ENCODE results near the gene KLK11. TPM values are rescaled to one million over a fixed set of nuclear protein-coding genes. Genes with fewer than 3 reads are reported as not detected.

KLK11 gene
- total RNA-seq, 1 donor from 2014 or later, result not detected

DNA sequence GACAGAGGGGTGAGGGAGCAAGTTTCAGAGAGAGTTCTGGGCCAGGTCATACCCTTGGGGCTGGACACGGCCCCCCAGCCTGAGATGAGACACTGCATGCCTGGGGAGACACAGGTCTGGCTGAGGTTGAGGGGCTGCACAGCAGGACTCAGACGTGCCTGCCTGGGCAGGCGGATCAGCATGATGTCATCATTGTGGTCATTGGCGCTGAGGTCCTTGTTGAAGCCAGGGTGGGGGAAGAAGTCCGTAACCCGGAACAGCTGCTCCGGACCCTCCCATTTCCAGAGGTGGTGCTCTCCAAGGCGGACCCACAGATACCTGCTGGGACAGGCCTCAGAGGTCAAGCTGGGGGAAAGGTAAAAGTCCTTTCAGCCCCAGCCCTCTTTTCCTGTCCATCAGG is 20.0 kb downstream of the KLK11 start:
- no peaks in the 10 kb centered on the region for H3K9me3 Mint-ChIP-seq
- Histone ChIP-seq H3F3A (ENCODE audit: low read depth) (no peaks in the 10 kb centered on the region), H3K4me1 (peaks cover 9% of the 10 kb centered on the region), H3K27me3 (peaks cover 50% of the 10 kb centered on the region), H3K36me3 (no peaks in the 10 kb centered on the region), H3K79me2 (ENCODE audit: low read depth) (no peaks in the 10 kb centered on the region), H3K9ac (no peak overlapping the region), H3K4me2 (no peak overlapping the region), H3K4me3 (no peak overlapping the region), H2AFZ (replicated peaks) (no peak overlapping the region), H3K9me3 (ENCODE audit: low read depth) (no peaks in the 10 kb centered on the region), H4K20me1 (ENCODE audit: low read depth) (no peaks in the 10 kb centered on the region), H3K27ac (no peak overlapping the region)
- H3K4me1 Mint-ChIP-seq, result peaks cover 10% of the 10 kb centered on the region
- DNase-seq (ENCODE audit: low spot score), result no peak
- H3K27ac Mint-ChIP-seq, result no peak overlapping the region
- H3K36me3 Mint-ChIP-seq, result no peaks in the 10 kb centered on the region
- H3K4me3 Mint-ChIP-seq, result no peak overlapping the region
- peaks cover 19% of the 10 kb centered on the region for H3K27me3 Mint-ChIP-seq (ENCODE audit: insufficient read depth, low read depth)
- TF ChIP-seq EZH2phosphoT487 (IDR thresholded peaks at IDR 0.05), result no peak
- TF ChIP-seq, protein P1, sequence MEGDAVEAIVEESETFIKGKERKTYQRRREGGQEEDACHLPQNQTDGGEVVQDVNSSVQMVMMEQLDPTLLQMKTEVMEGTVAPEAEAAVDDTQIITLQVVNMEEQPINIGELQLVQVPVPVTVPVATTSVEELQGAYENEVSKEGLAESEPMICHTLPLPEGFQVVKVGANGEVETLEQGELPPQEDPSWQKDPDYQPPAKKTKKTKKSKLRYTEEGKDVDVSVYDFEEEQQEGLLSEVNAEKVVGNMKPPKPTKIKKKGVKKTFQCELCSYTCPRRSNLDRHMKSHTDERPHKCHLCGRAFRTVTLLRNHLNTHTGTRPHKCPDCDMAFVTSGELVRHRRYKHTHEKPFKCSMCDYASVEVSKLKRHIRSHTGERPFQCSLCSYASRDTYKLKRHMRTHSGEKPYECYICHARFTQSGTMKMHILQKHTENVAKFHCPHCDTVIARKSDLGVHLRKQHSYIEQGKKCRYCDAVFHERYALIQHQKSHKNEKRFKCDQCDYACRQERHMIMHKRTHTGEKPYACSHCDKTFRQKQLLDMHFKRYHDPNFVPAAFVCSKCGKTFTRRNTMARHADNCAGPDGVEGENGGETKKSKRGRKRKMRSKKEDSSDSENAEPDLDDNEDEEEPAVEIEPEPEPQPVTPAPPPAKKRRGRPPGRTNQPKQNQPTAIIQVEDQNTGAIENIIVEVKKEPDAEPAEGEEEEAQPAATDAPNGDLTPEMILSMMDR (IDR thresholded peaks at IDR 0.05), result no peak
- TF ChIP-seq EZH2 (IDR thresholded peaks at IDR 0.05), result no peak

DNA sequence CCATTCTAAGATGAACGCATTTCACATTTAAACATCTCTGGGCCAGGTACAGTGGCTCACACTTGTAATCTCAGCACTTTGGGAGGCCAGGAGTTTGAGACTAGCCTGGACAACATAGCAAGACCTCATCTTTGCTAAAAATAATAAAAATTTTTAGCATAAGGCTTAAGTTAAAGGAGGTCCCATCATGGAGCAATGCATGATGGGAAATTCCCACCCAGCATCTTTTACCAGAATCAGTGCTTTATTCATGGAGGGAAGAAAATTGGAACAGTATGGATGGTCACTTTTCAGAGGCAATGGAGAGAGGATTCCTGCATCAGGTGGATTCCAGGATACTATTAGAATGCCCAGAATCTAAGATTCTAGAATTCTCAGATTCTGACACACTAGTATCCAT is 21.2 kb downstream of the KLK11 start:
- no peak overlapping the region for H3K27ac Mint-ChIP-seq
- no peaks in the 10 kb centered on the region for H3K79me2 ChIP-seq (ENCODE audit: low read depth)
- no peaks in the 10 kb centered on the region for H3K36me3 ChIP-seq
- peaks cover 15% of the 10 kb centered on the region for H3K27me3 Mint-ChIP-seq (ENCODE audit: insufficient read depth, low read depth)
- H3K9me3 ChIP-seq (ENCODE audit: low read depth), result no peaks in the 10 kb centered on the region
- TF ChIP-seq EZH2 (IDR thresholded peaks at IDR 0.05) (no peak), EZH2phosphoT487 (IDR thresholded peaks at IDR 0.05) (no peak)
- TF ChIP-seq, protein P1 (IDR thresholded peaks at IDR 0.05), result no peak
- H3K4me1 ChIP-seq, result peaks cover 11% of the 10 kb centered on the region
- no peak overlapping the region for H3K4me3 ChIP-seq
- peaks cover 17% of the 10 kb centered on the region for H3K4me1 Mint-ChIP-seq
- H2AFZ ChIP-seq (replicated peaks), result no peak overlapping the region
- no peak overlapping the region for H3K4me3 Mint-ChIP-seq
- no peak overlapping the region for H3K27ac ChIP-seq
- H3K4me2 ChIP-seq, result no peak overlapping the region
- H3F3A ChIP-seq (ENCODE audit: low read depth), result no peaks in the 10 kb centered on the region
- peaks cover 47% of the 10 kb centered on the region for H3K27me3 ChIP-seq
- DNase-seq (ENCODE audit: low spot score), result no peak
- no peaks in the 10 kb centered on the region for H3K36me3 Mint-ChIP-seq
- H3K9ac ChIP-seq, result no peak overlapping the region
- H3K9me3 Mint-ChIP-seq, result no peaks in the 10 kb centered on the region
- H4K20me1 ChIP-seq (ENCODE audit: low read depth), result no peaks in the 10 kb centered on the region

DNA sequence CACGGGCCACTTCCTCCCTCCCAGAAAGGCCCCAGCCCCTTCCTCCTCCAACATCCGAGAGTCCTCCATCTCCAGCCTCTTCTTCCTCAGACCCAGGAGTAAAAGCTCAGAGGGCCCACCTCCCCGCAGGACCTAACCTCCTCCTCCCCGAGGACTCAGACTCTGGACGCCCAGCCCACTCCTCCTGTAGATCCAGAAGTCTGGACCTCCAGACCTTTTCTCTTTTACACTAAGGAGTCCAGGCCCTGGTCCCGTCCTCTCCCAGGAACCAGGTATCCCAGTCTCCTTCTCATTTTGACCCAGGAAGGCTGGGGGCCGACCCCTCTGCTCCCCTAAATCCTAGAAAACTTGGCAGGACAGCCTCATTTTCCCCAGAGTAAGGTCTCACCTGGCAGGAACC is 23.1 kb downstream of the KLK11 start:
- Histone ChIP-seq H3K9ac (no peak overlapping the region), H2AFZ (replicated peaks) (no peak overlapping the region), H4K20me1 (ENCODE audit: low read depth) (no peaks in the 10 kb centered on the region), H3K27ac (no peak overlapping the region), H3K4me1 (peaks cover 11% of the 10 kb centered on the region), H3K9me3 (ENCODE audit: low read depth) (no peaks in the 10 kb centered on the region), H3K36me3 (no peaks in the 10 kb centered on the region), H3K4me2 (no peak overlapping the region), H3K4me3 (no peak overlapping the region), H3K27me3 (peaks cover 37% of the 10 kb centered on the region), H3F3A (ENCODE audit: low read depth) (no peaks in the 10 kb centered on the region), H3K79me2 (ENCODE audit: low read depth) (no peaks in the 10 kb centered on the region)
- no peaks in the 10 kb centered on the region for H3K9me3 Mint-ChIP-seq
- no peaks in the 10 kb centered on the region for H3K36me3 Mint-ChIP-seq
- no peak overlapping the region for H3K27ac Mint-ChIP-seq
- H3K4me1 Mint-ChIP-seq, result peaks cover 17% of the 10 kb centered on the region
- H3K4me3 Mint-ChIP-seq, result no peak overlapping the region
- TF ChIP-seq, protein P1 (IDR thresholded peaks at IDR 0.05), result no peak
- TF ChIP-seq EZH2phosphoT487 (IDR thresholded peaks at IDR 0.05) (no peak), EZH2 (IDR thresholded peaks at IDR 0.05) (no peak)
- DNase-seq (ENCODE audit: low spot score), result no peak
- peaks cover 19% of the 10 kb centered on the region for H3K27me3 Mint-ChIP-seq (ENCODE audit: insufficient read depth, low read depth)
